ENCODE data around the gene CA4.
"Not testable (repeated sequence)": the region's sequence is repeated elsewhere in the genome, so short reads cannot be mapped to it uniquely, and the experiment has no call there.

The CA4 gene

DNA sequence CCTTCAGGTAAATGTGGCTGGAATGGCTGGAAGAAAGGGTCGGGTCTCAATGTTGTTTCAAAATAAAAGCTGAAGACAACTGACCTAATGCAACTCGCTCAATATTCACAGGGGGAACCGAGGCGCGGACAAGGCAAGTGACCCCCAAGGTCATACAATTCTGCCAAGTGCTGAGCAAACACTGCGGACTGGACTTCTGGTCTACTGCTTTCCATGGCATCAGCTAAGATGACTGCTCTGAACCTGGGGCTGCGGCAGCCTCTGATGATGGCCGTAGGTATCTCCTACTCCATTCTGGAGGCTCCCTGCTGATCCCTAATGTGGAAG, 21.9 kb downstream of the CA4 start:
- H3K27me3 Mint-ChIP-seq = no peaks in the 10 kb centered on the region
- peaks cover 17% of the 10 kb centered on the region for H3K4me1 Mint-ChIP-seq (ENCODE audit: low read depth)
- H3K4me3 Mint-ChIP-seq = no peak overlapping the region
- H3K27ac Mint-ChIP-seq = no peak overlapping the region
- no peaks in the 10 kb centered on the region for H3K9me3 Mint-ChIP-seq
- H3K36me3 Mint-ChIP-seq (ENCODE audit: low read depth) = peaks cover 4% of the 10 kb centered on the region

- Mint-ChIP-seq H3K27ac (peak overlapping the region; percentile 3), H3K4me1 (ENCODE audit: low read depth) (peaks cover 17% of the 10 kb centered on the region), H3K4me3 (no peak overlapping the region), H3K27me3 (no peaks in the 10 kb centered on the region), H3K9me3 (no peaks in the 10 kb centered on the region), H3K36me3 (ENCODE audit: low read depth) (peaks cover 5% of the 10 kb centered on the region)
Measured at GRCh38 chr17:60173304-60173819, 23.6 kb downstream of the CA4 start.

GRCh38 chr17:60174035-60174434, 24.3 kb downstream of the CA4 start:
- Mint-ChIP-seq H3K27ac (no peak overlapping the region), H3K4me1 (ENCODE audit: low read depth) (peaks cover 17% of the 10 kb centered on the region), H3K27me3 (no peaks in the 10 kb centered on the region), H3K36me3 (ENCODE audit: low read depth) (peaks cover 10% of the 10 kb centered on the region), H3K4me3 (no peak overlapping the region), H3K9me3 (no peaks in the 10 kb centered on the region)

GRCh38 chr17:60174767-60175166, 25.0 kb downstream of the CA4 start:
- H3K27me3 Mint-ChIP-seq; H3K36me3 Mint-ChIP-seq (ENCODE audit: low read depth); H3K27ac Mint-ChIP-seq; H3K9me3 Mint-ChIP-seq; H3K4me3 Mint-ChIP-seq: not testable (repeated sequence)
- peaks cover 15% of the 10 kb centered on the region for H3K4me1 Mint-ChIP-seq (ENCODE audit: low read depth)

DNA sequence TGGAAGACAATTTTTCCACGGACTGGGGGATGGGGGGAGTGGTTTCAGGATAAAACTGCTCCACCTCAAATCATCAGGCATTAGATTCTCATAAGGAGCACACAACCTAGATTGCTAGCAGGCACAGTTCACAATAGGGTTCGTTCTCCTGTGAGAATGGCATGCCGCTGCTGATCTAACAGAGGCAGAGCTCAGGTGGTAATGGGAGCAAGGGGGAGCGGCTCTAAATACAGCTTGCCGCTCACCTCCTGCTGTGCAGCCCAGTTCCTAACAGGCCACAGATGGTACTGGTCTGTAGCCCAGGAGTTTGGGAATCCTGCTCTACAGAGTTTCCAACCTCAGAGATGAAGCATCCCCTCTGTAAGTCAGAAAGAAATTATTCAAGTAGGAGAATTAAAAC, 27.0 kb downstream of the CA4 start:
- H3K4me1 Mint-ChIP-seq (ENCODE audit: low read depth); H3K27ac Mint-ChIP-seq; H3K9me3 Mint-ChIP-seq; H3K27me3 Mint-ChIP-seq; H3K4me3 Mint-ChIP-seq: not testable (repeated sequence)
- peaks cover 20% of the 10 kb centered on the region for H3K36me3 Mint-ChIP-seq (ENCODE audit: low read depth)

DNA sequence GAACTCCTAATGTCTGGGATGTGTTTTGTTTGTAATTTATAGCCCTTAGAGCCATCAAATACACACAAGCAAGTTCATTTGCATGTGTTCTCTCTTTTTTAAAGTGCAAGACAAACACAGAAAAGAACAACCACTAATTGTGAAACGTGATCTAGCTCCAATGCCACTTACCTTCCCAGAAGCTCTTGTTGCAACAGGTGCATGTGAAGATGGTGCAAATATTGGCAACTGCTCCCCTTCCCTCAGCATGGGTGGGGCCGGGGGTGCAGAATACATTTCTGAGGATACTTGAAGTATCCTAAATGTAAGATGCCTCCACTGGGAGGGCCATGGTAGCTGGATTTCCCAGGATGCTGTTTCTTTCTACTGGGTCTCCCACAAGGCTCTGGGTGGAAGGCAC, 28.4 kb downstream of the CA4 start:
- not testable (repeated sequence) for H3K27ac Mint-ChIP-seq; H3K27me3 Mint-ChIP-seq; H3K9me3 Mint-ChIP-seq; H3K4me3 Mint-ChIP-seq; H3K4me1 Mint-ChIP-seq (ENCODE audit: low read depth)
- peaks cover 26% of the 10 kb centered on the region for H3K36me3 Mint-ChIP-seq (ENCODE audit: low read depth)

DNA sequence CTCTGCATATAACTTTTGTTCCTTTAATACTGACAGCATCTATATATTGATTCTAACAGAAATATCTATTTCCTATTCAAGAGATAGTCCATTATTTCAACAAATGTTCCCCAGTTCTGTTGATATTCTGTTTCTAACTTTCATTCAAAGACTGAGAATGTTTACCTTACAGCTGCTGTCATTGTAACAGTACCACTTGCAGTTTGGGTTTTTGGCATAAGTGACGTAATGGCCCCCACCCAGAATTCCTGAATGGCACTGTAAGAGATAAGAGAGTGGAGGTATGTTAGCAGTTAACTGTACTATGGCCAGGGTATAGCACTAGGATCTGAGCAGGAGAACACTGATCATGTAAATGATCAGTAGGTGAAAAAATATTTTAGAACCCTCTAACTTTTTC, 30.6 kb downstream of the CA4 start:
- not testable (repeated sequence) for H3K27me3 Mint-ChIP-seq; H3K27ac Mint-ChIP-seq; H3K4me1 Mint-ChIP-seq (ENCODE audit: low read depth); H3K4me3 Mint-ChIP-seq; H3K9me3 Mint-ChIP-seq
- H3K36me3 Mint-ChIP-seq (ENCODE audit: low read depth) = peaks cover 35% of the 10 kb centered on the region

GRCh38 chr17:60186372-60186771, 36.6 kb downstream of the CA4 start:
- not testable (repeated sequence) for H3K27me3 Mint-ChIP-seq; H3K4me1 Mint-ChIP-seq (ENCODE audit: low read depth); H3K9me3 Mint-ChIP-seq; H3K4me3 Mint-ChIP-seq
- H3K27ac Mint-ChIP-seq = peak overlapping the region; percentile 8
- H3K36me3 Mint-ChIP-seq (ENCODE audit: low read depth) = peaks cover 35% of the 10 kb centered on the region

- peaks cover 31% of the 10 kb centered on the region for H3K36me3 Mint-ChIP-seq (ENCODE audit: low read depth)
- H3K4me3 Mint-ChIP-seq; H3K4me1 Mint-ChIP-seq (ENCODE audit: low read depth); H3K9me3 Mint-ChIP-seq; H3K27me3 Mint-ChIP-seq: not testable (repeated sequence)
- H3K27ac Mint-ChIP-seq = peak overlapping the region; percentile 8
Measured at GRCh38 chr17:60186846-60187745, 37.3 kb downstream of the CA4 start.

DNA sequence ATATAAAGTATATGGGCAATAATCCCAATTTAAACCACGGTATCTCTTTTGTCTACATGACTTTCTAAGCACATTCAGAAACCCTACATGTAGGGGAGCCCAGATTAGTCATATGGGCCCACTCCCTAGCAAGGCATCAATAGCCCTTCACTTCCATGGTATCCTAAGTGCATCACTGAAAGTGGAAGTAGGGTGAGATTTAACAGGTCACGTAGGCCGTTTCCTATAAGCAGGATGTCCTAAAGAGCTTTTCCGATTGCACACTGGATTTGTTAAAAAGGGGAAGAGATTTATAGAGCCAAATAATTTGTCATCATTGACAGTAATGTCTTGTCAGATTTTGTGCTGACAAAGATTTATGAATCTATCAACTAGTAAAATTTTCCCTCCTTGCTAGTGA, 39.0 kb downstream of the CA4 start:
- no peak overlapping the region for H3K4me3 Mint-ChIP-seq
- peaks cover 27% of the 10 kb centered on the region for H3K36me3 Mint-ChIP-seq (ENCODE audit: low read depth)
- no peak overlapping the region for H3K27ac Mint-ChIP-seq
- no peaks in the 10 kb centered on the region for H3K4me1 Mint-ChIP-seq (ENCODE audit: low read depth)
- no peaks in the 10 kb centered on the region for H3K9me3 Mint-ChIP-seq
- H3K27me3 Mint-ChIP-seq = no peaks in the 10 kb centered on the region

- not testable (repeated sequence) for H3K4me3 Mint-ChIP-seq; H3K27ac Mint-ChIP-seq; H3K9me3 Mint-ChIP-seq; H3K27me3 Mint-ChIP-seq; H3K4me1 Mint-ChIP-seq (ENCODE audit: low read depth)
- peaks cover 27% of the 10 kb centered on the region for H3K36me3 Mint-ChIP-seq (ENCODE audit: low read depth)
Measured at GRCh38 chr17:60190032-60190431, 40.3 kb downstream of the CA4 start.

GRCh38 chr17:60193032-60193431, 43.3 kb downstream of the CA4 start:
- not testable (repeated sequence) for H3K4me1 Mint-ChIP-seq (ENCODE audit: low read depth); H3K4me3 Mint-ChIP-seq; H3K9me3 Mint-ChIP-seq; H3K27me3 Mint-ChIP-seq; H3K27ac Mint-ChIP-seq
- peaks cover 36% of the 10 kb centered on the region for H3K36me3 Mint-ChIP-seq (ENCODE audit: low read depth)

- Mint-ChIP-seq H3K4me3 (no peak overlapping the region), H3K9me3 (no peaks in the 10 kb centered on the region), H3K27me3 (no peaks in the 10 kb centered on the region), H3K36me3 (ENCODE audit: low read depth) (peaks cover 40% of the 10 kb centered on the region), H3K4me1 (ENCODE audit: low read depth) (no peaks in the 10 kb centered on the region), H3K27ac (no peak overlapping the region)
Measured at GRCh38 chr17:60193482-60193881, 43.7 kb downstream of the CA4 start.

DNA sequence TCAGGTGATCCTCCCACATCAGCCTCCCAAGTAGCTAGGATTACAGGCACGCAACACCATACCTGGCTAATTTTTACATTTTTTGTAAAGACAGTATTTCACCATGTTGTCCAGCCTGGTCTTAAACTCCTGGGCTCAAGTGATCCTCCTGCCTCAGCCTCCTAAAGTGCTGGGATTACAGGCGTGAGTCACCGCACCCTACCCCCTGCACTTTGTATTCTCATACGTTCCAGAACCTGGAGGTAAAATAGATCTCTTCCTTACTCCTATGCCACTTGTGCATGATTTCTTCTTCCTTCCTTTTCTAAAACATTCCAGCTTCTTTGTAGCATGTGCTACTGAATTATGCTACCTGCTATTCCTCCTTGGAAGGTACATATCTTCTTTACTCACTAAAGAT, 44.4 kb downstream of the CA4 start:
- H3K27ac Mint-ChIP-seq, H3K4me3 Mint-ChIP-seq: not testable (repeated sequence)
- peaks cover 36% of the 10 kb centered on the region for H3K36me3 Mint-ChIP-seq (ENCODE audit: low read depth)

DNA sequence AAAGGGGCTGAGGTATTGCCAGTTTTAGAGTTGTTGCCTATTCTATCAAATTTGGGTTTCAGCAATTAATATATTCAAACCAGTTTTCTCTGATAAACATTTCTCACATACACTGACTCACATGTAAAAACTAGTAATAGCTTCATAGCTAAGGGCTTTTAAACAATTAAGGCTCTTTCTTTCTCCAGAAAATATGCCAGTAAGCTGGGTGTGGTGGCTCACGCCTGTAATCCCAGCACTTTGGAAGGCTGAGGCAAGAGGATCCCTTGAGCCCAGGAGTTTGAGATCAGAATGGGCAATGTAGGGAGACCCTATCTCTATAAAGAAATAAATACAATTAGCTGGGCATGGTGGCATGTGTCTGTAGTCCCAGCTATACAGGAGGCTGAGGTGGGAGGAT, 48.9 kb downstream of the CA4 start:
- H3K4me1 Mint-ChIP-seq (ENCODE audit: low read depth); H3K9me3 Mint-ChIP-seq; H3K27ac Mint-ChIP-seq; H3K4me3 Mint-ChIP-seq; H3K27me3 Mint-ChIP-seq: not testable (repeated sequence)
- peaks cover 20% of the 10 kb centered on the region for H3K36me3 Mint-ChIP-seq (ENCODE audit: low read depth)

More for the DNA sequence above, 44.4 kb downstream of the CA4 start:
- not testable (repeated sequence) for H3K4me1 Mint-ChIP-seq (ENCODE audit: low read depth); H3K9me3 Mint-ChIP-seq; H3K27me3 Mint-ChIP-seq

- H3K27ac Mint-ChIP-seq; H3K4me3 Mint-ChIP-seq; H3K36me3 Mint-ChIP-seq (ENCODE audit: low read depth); H3K4me1 Mint-ChIP-seq (ENCODE audit: low read depth); H3K27me3 Mint-ChIP-seq; H3K9me3 Mint-ChIP-seq: not testable (repeated sequence)
Measured at GRCh38 chr17:60205782-60206181, 56.0 kb downstream of the CA4 start.
